Psoas muscle (tissue), 8 donors: ENCODE results near the gene EDEM1. TPM values are rescaled to one million over a fixed set of nuclear protein-coding genes. Genes with fewer than 3 reads are reported as not detected.

Experiments
- ATAC-seq, 4 donors: fragments of 200-7000 bp; cut with Tn5 transposase; one replicate each; pipeline ENCODE4 v1.9.1; 2020; ENCODE audit warnings: moderate library complexity in 3 of 4, mild to moderate bottlenecking in 2 of 4
- DNase-seq, 2 donors: peaks; one replicate each; pipeline ENCODE4 v3.0.0-alpha.2; 2020
- H3K27ac ChIP-seq: fragments of 200-600 bp; one replicate; pipeline ENCODE4 v1.8.0; 2022
- H3K27me3 ChIP-seq, 3 donors: fragments of 200-600 bp in 1 of 3; one replicate each; pipeline versions ENCODE4 v1.6.1 to v1.8.0; 2013 to 2022; ENCODE audit warnings: low read length in 2 of 3, mild to moderate bottlenecking in 2 of 3, moderate library complexity in 1 of 3; ENCODE audit not compliant: insufficient read depth in 3 of 3
- H3K36me3 ChIP-seq, 2 donors: fragments of 200-600 bp in 1 of 2; one replicate each; pipeline versions ENCODE4 v1.6.1 to v1.8.0; 2013 to 2022; ENCODE audit warnings: low read depth in 1 of 2, mild to moderate bottlenecking in 1 of 2, moderate library complexity in 1 of 2; ENCODE audit not compliant: insufficient read depth in 1 of 2
- H3K4me1 ChIP-seq: fragments of 200-600 bp; one replicate; pipeline ENCODE4 v1.8.0; 2022
- H3K4me3 ChIP-seq: fragments of 200-600 bp; one replicate; pipeline ENCODE4 v1.8.0; 2022; ENCODE audit warnings: mild to moderate bottlenecking
- H3K9me3 ChIP-seq: fragments of 200-600 bp; one replicate; pipeline ENCODE4 v1.8.0; 2022
- WGBS, 3 donors: extraction: QIAGEN DNeasy Blood & Tissue Kit; methylation state at CpG; one replicate each; pipeline versions ENCODE4 v1.1.6 to v1.1.7; 2013; 5-methylcytosine and 5-hydroxymethylcytosine counted together
- intact Hi-C, 2 donors: fragments of 100-400 bp; cut with DNase I; formaldehyde crosslinking; loops; one replicate each; pipeline versions ENCODE4 v1.11.0 to v1.14.2; 2022
- polyA plus RNA-seq, 3 donors: library from polyadenylated mRNA; stranded (reverse); fragments of 200-250 nt; gene quantifications; one replicate each; pipeline ENCODE4 v1.2.3, GENCODE V29; 2013
- total RNA-seq, 4 donors: library from RNA; stranded (reverse); fragmentation: NEBNext Ultra II Directional in 2 of 4; extraction: Animal tissue kit (Norgen Biotek cat#: 25700) in 2 of 4; gene quantifications; one replicate each; pipeline versions ENCODE4 v1.2.1 to v1.2.4, GENCODE V29; 2021 to 2023
- TF ChIP-seq, protein P1 (sequence below): fragments of 200-600 bp; IDR thresholded peaks from one replicate; pipeline ENCODE4 v1.8.0; 2022; ENCODE audit warnings: antibody characterized with exemption
- donor health status: healthy with polysubstance abuse.
- donor health status: DM: no; HTN: no; CAD: no; lungs with moderate emphysema.
- donor health status: Bipolar disorder and iron deficiency.
- donor health status: healthy.
- donor health status: DM: yes; HTN: yes; CAD: no.
- donor health status: DM: no; HTN: no; CAD: no.
- donor health status: DM: no; HTN: no; CAD: no.
- donor health status: DM: yes; HTN: yes; CAD: no.

The EDEM1 gene
- total and polyA plus RNA-seq, 7 donors: 2.6 to 11.7 (median 5.7) TPM

DNA sequence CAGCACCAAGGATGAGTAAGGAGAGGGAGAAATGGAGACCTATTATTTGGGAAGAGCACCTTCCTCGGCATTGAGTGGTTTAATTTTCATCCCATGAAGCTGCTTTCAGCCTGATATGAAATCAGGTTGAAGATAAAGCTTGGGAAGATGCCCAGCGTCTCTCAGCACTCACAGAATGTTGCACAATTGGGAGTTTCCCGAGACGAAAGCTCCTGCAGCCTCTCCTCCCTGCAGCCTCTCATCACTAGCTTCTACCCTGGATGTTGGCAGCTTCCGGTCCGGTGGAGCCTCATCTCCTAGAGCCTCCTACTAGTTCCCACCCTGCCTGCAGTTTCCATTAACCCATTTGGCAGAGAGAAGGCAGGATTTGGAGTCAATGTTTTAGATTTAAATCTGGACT is 40.3 kb downstream of the EDEM1 start:
- Histone ChIP-seq H3K4me1 (no peaks in the 10 kb centered on the region), H3K27me3 (peaks cover 0 to 16% (median 3%) of the 10 kb centered on the region in 3 donors), H3K36me3 (no peaks in the 10 kb centered on the region), H3K4me3 (no peak overlapping the region), H3K27ac (no peak overlapping the region), H3K9me3 (no peaks in the 10 kb centered on the region)
- ATAC-seq: no peak
- WGBS, 3 donors: 47 to 63% (median 52%) methylated on average over 6 of the region's 6 CpGs
- TF ChIP-seq, protein P1, sequence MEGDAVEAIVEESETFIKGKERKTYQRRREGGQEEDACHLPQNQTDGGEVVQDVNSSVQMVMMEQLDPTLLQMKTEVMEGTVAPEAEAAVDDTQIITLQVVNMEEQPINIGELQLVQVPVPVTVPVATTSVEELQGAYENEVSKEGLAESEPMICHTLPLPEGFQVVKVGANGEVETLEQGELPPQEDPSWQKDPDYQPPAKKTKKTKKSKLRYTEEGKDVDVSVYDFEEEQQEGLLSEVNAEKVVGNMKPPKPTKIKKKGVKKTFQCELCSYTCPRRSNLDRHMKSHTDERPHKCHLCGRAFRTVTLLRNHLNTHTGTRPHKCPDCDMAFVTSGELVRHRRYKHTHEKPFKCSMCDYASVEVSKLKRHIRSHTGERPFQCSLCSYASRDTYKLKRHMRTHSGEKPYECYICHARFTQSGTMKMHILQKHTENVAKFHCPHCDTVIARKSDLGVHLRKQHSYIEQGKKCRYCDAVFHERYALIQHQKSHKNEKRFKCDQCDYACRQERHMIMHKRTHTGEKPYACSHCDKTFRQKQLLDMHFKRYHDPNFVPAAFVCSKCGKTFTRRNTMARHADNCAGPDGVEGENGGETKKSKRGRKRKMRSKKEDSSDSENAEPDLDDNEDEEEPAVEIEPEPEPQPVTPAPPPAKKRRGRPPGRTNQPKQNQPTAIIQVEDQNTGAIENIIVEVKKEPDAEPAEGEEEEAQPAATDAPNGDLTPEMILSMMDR: no peak
- no peak for DNase-seq
- intact Hi-C loops: no loop called here

- TF ChIP-seq, protein P1: no peak
- WGBS, 3 donors: 63 to 69% (median 68%) methylated on average over 2 of the region's 2 CpGs
- Histone ChIP-seq H3K9me3 (no peaks in the 10 kb centered on the region), H3K27me3 (peaks cover 0 to 16% (median 3%) of the 10 kb centered on the region in 3 donors), H3K4me3 (no peak overlapping the region), H3K36me3 (no peaks in the 10 kb centered on the region), H3K27ac (no peak overlapping the region), H3K4me1 (no peaks in the 10 kb centered on the region)
- no peak for DNase-seq
- no peak for ATAC-seq
- intact Hi-C loops: no loop called here
These were observed 41.9 kb downstream of the EDEM1 start for GRCh38 chr3:5229414-5229813.

GRCh38 chr3:5231074-5231473 is 43.6 kb downstream of the EDEM1 start:
- no peaks in the 10 kb centered on the region for H3K9me3 ChIP-seq
- TF ChIP-seq, protein P1: no peak
- H3K27me3 ChIP-seq: peaks cover 0 to 16% (median 3%) of the 10 kb centered on the region in 3 donors
- WGBS, 3 donors: 30 to 33% (median 33%) methylated on average over 6 of the region's 6 CpGs
- H3K4me3 ChIP-seq: no peak overlapping the region
- intact Hi-C loops: no loop called here
- H3K4me1 ChIP-seq: no peaks in the 10 kb centered on the region
- no peak overlapping the region for H3K27ac ChIP-seq
- ATAC-seq (no peak), DNase-seq (no peak)
- H3K36me3 ChIP-seq: no peaks in the 10 kb centered on the region

DNA sequence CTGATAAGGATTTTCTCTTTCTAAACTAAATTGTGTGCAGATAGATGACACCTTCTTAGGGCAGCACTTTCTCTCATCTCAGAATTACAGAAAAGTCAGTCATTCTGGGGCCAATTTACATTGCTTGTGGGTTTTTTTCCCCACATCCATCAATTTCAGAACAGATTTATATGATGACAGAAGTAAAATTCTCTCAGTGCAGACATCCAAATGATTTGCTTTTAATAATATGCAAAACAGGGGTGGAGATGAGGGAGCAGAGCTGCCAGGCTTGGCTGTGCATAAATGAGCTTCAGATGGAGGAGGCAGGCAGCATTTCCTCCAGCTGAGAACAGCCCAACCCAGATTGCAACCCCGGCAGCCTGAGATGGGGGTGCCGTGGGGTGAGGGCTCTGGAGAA is 44.0 kb downstream of the EDEM1 start:
- ATAC-seq: no peak
- Histone ChIP-seq H3K27ac (no peak overlapping the region), H3K4me3 (no peak overlapping the region), H3K9me3 (no peaks in the 10 kb centered on the region), H3K27me3 (peaks cover 0 to 16% (median 3%) of the 10 kb centered on the region in 3 donors), H3K36me3 (no peaks in the 10 kb centered on the region), H3K4me1 (no peaks in the 10 kb centered on the region)
- TF ChIP-seq, protein P1: no peak
- 6 to 15% (median 8%) methylated on average over 2 of the region's 2 CpGs for WGBS, 3 donors
- no peak for DNase-seq
- intact Hi-C loops: no loop called here

DNA sequence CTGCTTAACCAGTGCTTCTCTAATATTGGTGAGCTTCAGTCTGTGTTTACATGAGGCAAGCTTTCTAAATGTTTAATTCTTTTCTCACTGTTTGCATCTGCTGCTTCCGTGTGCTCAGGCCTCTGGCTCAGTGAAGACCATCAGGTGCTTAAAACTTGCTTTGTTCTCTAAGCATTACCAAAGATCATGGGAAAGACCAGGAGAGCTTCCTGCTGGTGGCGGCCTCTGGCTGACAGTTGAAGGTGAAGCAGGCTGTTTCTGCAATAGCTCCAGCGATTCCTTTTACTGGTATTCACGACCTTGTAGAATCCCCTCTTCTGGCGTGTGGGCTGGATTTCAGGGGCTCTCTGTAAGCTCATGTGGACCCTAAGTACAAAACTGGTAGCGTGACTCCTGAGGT is 45.1 kb downstream of the EDEM1 start:
- 52 to 60% (median 53%) methylated on average over 6 of the region's 6 CpGs for WGBS, 3 donors
- Histone ChIP-seq H3K27me3 (peaks cover 0 to 15% (median 3%) of the 10 kb centered on the region in 3 donors), H3K9me3 (no peaks in the 10 kb centered on the region), H3K4me3 (no peak overlapping the region), H3K27ac (no peak overlapping the region), H3K36me3 (no peaks in the 10 kb centered on the region), H3K4me1 (no peaks in the 10 kb centered on the region)
- TF ChIP-seq, protein P1: no peak
- ATAC-seq (no peak), DNase-seq (no peak)
- intact Hi-C loops: no loop called here
